Fibroblast of pulmonary artery (primary cell): ENCODE data around the gene SLC5A1.

Source experiments
- DNase-seq: peaks from one replicate; pipeline ENCODE4 v3.0.0-alpha.2; 2010; ENCODE audit warnings: low read depth
- H3K4me3 ChIP-seq: replicated peaks from 2 replicates; pipeline ENCODE4 v1.5.1; 2011; ENCODE audit warnings: low read depth, mild to moderate bottlenecking, control low read depth, low read length, moderate library complexity
- TF ChIP-seq, protein P1 (sequence below): IDR thresholded peaks from 2 replicates; pipeline ENCODE4 v1.5.1; 2011; ENCODE audit warnings: mild to moderate bottlenecking, control low read depth, low read length, inconsistent platforms; ENCODE audit errors: missing control alignments

The SLC5A1 gene

DNA sequence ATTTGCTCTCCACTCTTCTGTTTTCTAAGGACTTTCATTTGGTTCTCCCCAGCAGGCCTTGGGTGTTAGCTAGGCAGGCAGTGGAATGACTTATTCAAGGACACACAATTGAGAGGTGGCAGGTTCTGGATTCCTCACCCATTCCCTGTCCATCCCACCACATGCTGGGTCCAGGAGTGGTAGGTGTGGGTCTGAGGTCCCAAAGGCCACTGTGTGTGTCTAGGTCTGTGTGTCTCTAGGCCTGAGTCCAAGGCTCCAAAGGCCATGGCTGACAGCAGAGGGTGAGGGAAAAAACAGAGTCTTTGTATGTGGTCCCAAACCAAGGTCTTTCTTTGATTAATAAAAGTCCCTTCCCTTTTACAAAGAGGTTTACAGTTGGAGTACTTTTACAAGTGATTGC is 40.8 kb downstream of the SLC5A1 start:
- TF ChIP-seq, protein P1, sequence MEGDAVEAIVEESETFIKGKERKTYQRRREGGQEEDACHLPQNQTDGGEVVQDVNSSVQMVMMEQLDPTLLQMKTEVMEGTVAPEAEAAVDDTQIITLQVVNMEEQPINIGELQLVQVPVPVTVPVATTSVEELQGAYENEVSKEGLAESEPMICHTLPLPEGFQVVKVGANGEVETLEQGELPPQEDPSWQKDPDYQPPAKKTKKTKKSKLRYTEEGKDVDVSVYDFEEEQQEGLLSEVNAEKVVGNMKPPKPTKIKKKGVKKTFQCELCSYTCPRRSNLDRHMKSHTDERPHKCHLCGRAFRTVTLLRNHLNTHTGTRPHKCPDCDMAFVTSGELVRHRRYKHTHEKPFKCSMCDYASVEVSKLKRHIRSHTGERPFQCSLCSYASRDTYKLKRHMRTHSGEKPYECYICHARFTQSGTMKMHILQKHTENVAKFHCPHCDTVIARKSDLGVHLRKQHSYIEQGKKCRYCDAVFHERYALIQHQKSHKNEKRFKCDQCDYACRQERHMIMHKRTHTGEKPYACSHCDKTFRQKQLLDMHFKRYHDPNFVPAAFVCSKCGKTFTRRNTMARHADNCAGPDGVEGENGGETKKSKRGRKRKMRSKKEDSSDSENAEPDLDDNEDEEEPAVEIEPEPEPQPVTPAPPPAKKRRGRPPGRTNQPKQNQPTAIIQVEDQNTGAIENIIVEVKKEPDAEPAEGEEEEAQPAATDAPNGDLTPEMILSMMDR = no peak
- no peak overlapping the region for H3K4me3 ChIP-seq
- DNase-seq = no peak

DNA sequence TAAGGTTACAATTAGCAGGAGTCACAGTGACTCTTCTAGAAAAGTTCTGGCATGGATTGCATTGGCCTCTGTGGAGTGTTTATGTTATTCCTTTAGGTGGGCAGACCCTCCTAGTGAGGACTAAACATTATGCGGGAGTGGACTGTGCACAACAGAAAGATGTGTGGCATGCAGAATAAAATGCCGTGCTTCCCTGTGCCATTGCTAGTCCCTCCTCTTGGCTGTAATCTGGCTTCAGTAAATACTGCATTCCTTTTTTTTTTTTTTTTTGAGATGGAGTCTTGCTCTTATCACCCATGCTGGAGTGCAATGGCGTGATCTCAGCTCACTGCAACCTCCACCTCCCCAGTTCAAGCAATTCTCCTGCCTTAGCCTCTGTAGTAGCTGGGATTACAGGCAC is 45.0 kb downstream of the SLC5A1 start:
- no peak overlapping the region for H3K4me3 ChIP-seq
- TF ChIP-seq, protein P1 = no peak
- no peak for DNase-seq

DNA sequence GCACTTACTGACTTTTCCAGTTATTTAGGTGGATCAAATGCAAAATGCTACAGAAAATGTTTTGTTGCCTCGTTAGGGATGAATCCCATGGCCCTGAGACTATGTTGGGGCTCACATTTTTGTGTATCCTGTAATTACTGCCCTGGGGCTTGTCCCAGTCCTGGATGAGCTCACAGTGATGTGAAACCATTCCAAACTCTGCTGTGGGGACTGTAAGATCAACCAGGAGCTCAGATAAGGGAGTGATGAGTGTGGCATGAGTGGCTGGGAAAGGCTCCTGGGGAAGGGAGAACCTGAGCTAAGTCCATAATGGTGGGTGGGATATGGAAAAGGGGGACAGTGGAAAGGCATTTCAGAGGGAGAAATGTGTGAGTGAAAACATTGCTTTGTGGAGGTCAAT is 54.0 kb downstream of the SLC5A1 start:
- DNase-seq = no peak
- no peak overlapping the region for H3K4me3 ChIP-seq
- TF ChIP-seq, protein P1 = no peak

DNA sequence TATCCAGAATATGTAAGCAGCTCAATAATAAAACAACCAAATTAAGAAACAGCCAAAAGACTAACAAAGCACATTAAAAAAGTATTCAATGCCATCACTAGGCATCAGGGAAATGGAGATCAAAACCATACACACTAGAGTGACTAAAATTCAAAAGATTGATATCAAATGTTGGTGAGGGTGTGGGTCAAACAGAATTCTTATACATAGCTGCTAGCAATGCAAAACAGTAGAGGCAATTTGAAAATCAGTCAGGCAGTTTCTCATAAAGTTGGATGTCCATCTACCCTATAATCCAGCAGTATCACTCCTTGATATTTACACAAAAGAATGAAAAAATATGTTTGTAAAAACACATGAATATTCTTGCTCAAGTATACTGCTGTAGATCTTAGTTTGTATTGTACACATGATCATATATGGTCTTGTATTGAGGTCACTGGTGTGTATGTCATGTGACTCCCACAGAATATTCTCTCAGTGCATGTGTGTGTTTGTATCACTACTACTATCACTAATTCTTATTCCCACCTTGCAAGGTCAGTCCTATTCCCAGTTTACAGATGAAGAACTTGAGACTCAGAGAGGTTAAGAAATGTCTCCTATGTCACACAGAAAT is 54.9 kb downstream of the SLC5A1 start:
- no peak overlapping the region for H3K4me3 ChIP-seq
- DNase-seq = no peak
- TF ChIP-seq, protein P1 = no peak

- TF ChIP-seq, protein P1 = no peak
- H3K4me3 ChIP-seq = no peak overlapping the region
- DNase-seq = no peak
Measured at GRCh38 chr22:32100711-32101110, 57.6 kb downstream of the SLC5A1 start.

- DNase-seq = peak; percentile 21
- TF ChIP-seq, protein P1 = peak; percentile 29
- H3K4me3 ChIP-seq = no peak overlapping the region
Measured at GRCh38 chr22:32103658-32104315, 60.7 kb downstream of the SLC5A1 start.

- H3K4me3 ChIP-seq = no peak overlapping the region
- DNase-seq = peak; percentile 18
- TF ChIP-seq, protein P1 = no peak
Measured at GRCh38 chr22:32106930-32107329, 63.9 kb downstream of the SLC5A1 start.
